GM12864 (cell line): Measurements from ENCODE around the gene PRR14.
"Not testable (repeated sequence)": the region's sequence is repeated elsewhere in the genome, so short reads cannot be mapped to it uniquely, and the experiment has no call there.

Experiments used
- DNase-seq: peaks from one replicate; pipeline ENCODE4 v3.0.0-alpha.2; 2011; ENCODE audit warnings: low read depth
- H3K4me3 ChIP-seq: 2 replicates; pipeline ENCODE4 v1.5.1; 2011; ENCODE audit warnings: mild to moderate bottlenecking, low read depth, low read length, control low read depth
- TF ChIP-seq, protein P1 (sequence below): IDR thresholded peaks from 2 replicates; pipeline ENCODE4 v1.5.1; 2011; ENCODE audit warnings: low read depth, mild to moderate bottlenecking, moderate library complexity, low read length, control low read depth, inconsistent platforms; ENCODE audit errors: missing control alignments

The PRR14 gene

DNA sequence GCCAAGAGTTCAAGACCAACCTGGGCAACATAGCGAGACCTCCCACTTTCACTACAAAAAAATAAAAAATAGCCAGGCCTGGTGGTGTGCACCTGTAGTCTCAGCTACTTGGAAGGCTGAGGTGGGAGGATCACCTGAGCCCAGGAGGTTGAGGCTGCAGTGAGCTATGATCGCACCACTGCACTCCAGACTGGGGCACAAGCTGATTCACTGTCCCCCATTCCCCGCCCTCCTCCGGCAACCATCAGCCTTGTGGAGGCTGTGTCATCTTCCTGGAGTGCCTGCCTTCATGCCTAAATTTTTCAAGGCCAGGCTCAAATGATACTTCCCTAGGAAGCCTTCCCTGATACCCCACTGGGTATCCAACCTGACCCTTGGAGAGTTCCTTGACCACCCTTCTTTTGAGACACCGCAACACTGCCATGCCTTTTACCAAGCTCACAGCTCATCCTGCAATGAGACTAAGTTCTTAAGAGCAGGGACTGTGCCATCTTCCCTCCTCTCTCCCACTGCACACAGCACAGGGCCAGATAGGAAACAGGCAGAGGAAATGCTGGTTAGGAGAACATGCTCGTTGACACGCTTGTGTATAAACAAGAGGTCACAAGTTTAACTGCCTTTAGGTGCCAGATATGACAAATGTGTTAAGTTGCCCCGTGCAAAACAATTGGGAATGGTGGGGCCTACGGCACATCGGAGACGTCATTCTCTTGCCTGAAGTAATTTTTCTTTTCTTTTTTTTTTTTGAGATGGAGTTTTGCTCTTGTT is 44.4 kb downstream of the PRR14 start:
- TF ChIP-seq, protein P1, sequence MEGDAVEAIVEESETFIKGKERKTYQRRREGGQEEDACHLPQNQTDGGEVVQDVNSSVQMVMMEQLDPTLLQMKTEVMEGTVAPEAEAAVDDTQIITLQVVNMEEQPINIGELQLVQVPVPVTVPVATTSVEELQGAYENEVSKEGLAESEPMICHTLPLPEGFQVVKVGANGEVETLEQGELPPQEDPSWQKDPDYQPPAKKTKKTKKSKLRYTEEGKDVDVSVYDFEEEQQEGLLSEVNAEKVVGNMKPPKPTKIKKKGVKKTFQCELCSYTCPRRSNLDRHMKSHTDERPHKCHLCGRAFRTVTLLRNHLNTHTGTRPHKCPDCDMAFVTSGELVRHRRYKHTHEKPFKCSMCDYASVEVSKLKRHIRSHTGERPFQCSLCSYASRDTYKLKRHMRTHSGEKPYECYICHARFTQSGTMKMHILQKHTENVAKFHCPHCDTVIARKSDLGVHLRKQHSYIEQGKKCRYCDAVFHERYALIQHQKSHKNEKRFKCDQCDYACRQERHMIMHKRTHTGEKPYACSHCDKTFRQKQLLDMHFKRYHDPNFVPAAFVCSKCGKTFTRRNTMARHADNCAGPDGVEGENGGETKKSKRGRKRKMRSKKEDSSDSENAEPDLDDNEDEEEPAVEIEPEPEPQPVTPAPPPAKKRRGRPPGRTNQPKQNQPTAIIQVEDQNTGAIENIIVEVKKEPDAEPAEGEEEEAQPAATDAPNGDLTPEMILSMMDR: no peak
- DNase-seq: no peak

GRCh38 chr16:30696646-30697045 is 45.9 kb downstream of the PRR14 start:
- DNase-seq, H3K4me3 ChIP-seq: not testable (repeated sequence)

More for the DNA sequence above, 44.4 kb downstream of the PRR14 start:
- no peak overlapping the region for H3K4me3 ChIP-seq

DNA sequence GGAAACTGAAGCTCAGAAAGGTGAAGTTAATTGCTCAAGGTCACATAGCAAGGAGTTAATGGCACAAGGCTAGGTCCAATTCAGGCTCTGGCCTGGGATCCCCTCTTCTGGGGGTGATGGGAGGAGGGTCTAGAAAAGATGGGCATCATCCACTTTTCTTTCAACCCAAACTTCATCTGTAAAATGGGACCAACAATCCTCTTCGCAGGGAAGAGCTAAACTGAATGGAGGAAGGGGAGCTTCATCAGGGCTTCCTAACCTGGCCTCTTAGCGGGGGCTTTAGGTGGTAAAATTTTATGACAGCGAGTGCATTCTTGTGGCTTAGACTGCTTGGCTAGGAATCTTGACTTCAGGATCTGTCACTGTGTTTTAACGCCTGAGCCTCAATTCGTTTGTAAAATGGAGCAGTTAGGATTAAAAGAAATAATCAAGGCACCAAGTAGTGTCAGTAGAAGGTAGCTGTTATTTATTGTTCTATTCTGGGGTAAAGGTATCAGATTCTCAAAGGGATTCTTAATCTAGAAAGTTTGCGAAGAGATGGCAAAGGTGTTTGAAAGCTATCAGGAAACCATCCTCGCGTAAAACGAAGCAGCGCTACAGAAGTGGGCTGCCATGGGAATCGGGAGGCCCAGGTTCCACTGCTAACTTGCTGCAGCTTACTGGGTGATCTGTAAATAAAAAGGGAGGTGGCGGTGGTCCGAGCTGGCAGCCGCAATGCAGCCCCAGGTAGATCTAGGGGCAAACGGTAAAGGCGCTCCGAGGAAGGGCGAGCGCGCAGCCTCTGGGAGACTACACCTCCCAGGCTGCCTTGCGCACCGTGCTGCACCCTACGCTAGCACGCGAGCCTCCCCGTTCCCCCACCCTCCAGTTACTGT is 46.7 kb downstream of the PRR14 start:
- TF ChIP-seq, protein P1: no peak
- no peak for DNase-seq
- H3K4me3 ChIP-seq: peak overlapping the region; percentile 91

- DNase-seq: peak; percentile 92
- TF ChIP-seq, protein P1: no peak
- H3K4me3 ChIP-seq: peak overlapping the region; percentile 91
These were observed 47.5 kb downstream of the PRR14 start for GRCh38 chr16:30698139-30698815.

GRCh38 chr16:30698816-30699614 is 48.3 kb downstream of the PRR14 start, which contains the start of gene SRCAP:
SRCAP (plus strand) TSS chr16:30699171; CDS start chr16:30700825, 1,654 bp downstream.
- DNase-seq: no peak
- TF ChIP-seq, protein P1: no peak
- H3K4me3 ChIP-seq: peak within 1 kb of the TSS; percentile 91

GRCh38 chr16:30699615-30700099 is 48.9 kb downstream of the PRR14 start:
- peak overlapping the region; percentile 91 for H3K4me3 ChIP-seq
- no peak for DNase-seq
- TF ChIP-seq, protein P1: no peak
